Natural killer cell treated with Interleukin-12 subunit alpha and Interleukin-12 subunit beta and Interleukin-15 and Interleukin-18, amount 100 ng/mL, for 72 hours (primary cell): Measurements from ENCODE around the gene RAD18. TPM values are rescaled to one million over a fixed set of nuclear protein-coding genes. Genes with fewer than 3 reads are reported as not detected.

Source experiments
- ATAC-seq, 2 donors: fragments of 150-1000 bp; cut with Tn5 transposase in 1 of 2; sonication (Bioruptor Pico), chemical (Tn5 transposase) in 1 of 2; 2 replicates each; pipeline ENCODE4 v1.10.0; 2021
- DNase-seq: peaks from one replicate; pipeline ENCODE4 v3.0.0; 2022; ENCODE audit warnings: low spot score
- H3K27ac Mint-ChIP-seq, 2 donors: 1 replicate in 1 of 2; 2 replicates in 1 of 2; pipeline ENCODE4 v1.8.0; 2022; ENCODE audit warnings: mixed read lengths in 2 of 2, mild to moderate bottlenecking in 1 of 2, moderate library complexity in 1 of 2
- H3K27me3 Mint-ChIP-seq, 2 donors: 1 replicate in 1 of 2; 2 replicates in 1 of 2; pipeline ENCODE4 v1.8.0; 2022; ENCODE audit warnings: mixed read lengths in 2 of 2
- H3K36me3 Mint-ChIP-seq: one replicate; pipeline ENCODE4 v1.8.0; 2022; ENCODE audit warnings: mixed read lengths
- H3K4me1 Mint-ChIP-seq, 2 donors: 1 replicate in 1 of 2; 2 replicates in 1 of 2; pipeline ENCODE4 v1.8.0; 2022; ENCODE audit warnings: low read depth in 2 of 2, mixed read lengths in 2 of 2, mild to moderate bottlenecking in 1 of 2
- H3K4me3 Mint-ChIP-seq: one replicate; pipeline ENCODE4 v1.8.0; 2022; ENCODE audit warnings: mixed read lengths
- H3K9me3 Mint-ChIP-seq: 2 replicates; pipeline ENCODE4 v1.8.0; 2022; ENCODE audit warnings: mixed read lengths
- total RNA-seq, 2 donors: library from RNA; stranded (reverse); gene quantifications; one replicate each; pipeline ENCODE4 v1.2.3, GENCODE V29; 2022

Gene RAD18
- total RNA-seq, 2 donors from 2014 or later, result 33.4 to 66.0 TPM

DNA sequence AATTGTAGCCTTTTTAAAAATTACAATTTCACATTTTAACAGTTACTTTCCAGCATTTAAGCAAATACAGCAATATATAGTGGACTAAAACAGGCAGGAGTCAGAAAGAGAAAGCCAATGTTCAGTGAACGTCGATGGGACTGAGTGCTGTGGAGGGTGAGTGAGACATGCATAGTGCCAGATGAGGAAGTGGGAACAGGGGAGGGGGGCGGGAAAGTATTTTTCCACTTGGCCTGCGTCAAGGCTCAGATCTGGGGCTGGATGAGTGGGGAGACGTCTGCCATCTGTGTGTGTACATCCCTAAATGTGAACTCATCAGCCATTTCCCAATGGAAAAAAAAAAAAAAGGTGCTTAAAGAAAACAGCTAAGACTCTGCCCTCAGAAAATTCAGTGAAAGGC is 19.2 kb upstream of the RAD18 start:
- Mint-ChIP-seq H3K4me3 (no peak overlapping the region), H3K4me1 (no peaks in the 10 kb centered on the region), H3K36me3 (no peaks in the 10 kb centered on the region), H3K27ac (no peak overlapping the region), H3K27me3 (peaks cover 14 to 15% of the 10 kb centered on the region in 2 donors), H3K9me3 (no peaks in the 10 kb centered on the region)
- no peak for DNase-seq
- no peak for ATAC-seq

GRCh38 chr3:8981700-8982099 is 18.4 kb upstream of the RAD18 start:
- H3K4me1 Mint-ChIP-seq, result no peaks in the 10 kb centered on the region
- DNase-seq (no peak), ATAC-seq (no peak)
- H3K9me3 Mint-ChIP-seq, result no peaks in the 10 kb centered on the region
- H3K27me3 Mint-ChIP-seq, result peaks cover 14 to 15% of the 10 kb centered on the region in 2 donors
- H3K4me3 Mint-ChIP-seq, result no peak overlapping the region
- H3K36me3 Mint-ChIP-seq, result no peaks in the 10 kb centered on the region
- no peak overlapping the region for H3K27ac Mint-ChIP-seq

DNA sequence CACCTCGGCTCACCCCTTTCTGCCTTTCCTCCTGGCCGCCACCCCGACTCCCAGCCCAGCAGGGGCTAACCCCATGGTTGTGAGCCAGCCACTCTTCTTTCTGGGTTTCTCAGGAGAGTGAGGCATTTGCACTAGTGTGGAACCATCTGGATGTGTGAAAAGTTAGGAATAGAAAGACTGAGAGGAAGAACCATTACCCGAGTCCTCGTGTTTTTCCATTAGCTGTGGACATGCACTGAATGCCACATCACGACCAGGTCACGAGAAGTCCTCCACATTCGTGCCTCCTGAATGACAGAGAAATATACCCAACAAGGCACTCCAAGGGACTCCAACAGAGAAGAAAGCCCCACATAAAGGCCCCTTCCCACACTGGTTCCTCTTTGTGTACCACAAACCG is 18.0 kb upstream of the RAD18 start:
- no peak overlapping the region for H3K27ac Mint-ChIP-seq
- DNase-seq (no peak), ATAC-seq (no peak)
- peaks cover 14 to 15% of the 10 kb centered on the region in 2 donors for H3K27me3 Mint-ChIP-seq
- no peaks in the 10 kb centered on the region for H3K9me3 Mint-ChIP-seq
- no peaks in the 10 kb centered on the region for H3K36me3 Mint-ChIP-seq
- H3K4me3 Mint-ChIP-seq, result no peak overlapping the region
- H3K4me1 Mint-ChIP-seq, result no peaks in the 10 kb centered on the region

- Mint-ChIP-seq H3K36me3 (no peaks in the 10 kb centered on the region), H3K4me3 (no peak overlapping the region), H3K9me3 (no peaks in the 10 kb centered on the region), H3K4me1 (no peaks in the 10 kb centered on the region), H3K27ac (no peak overlapping the region), H3K27me3 (peaks cover 14 to 15% of the 10 kb centered on the region in 2 donors)
- DNase-seq (no peak), ATAC-seq (no peak)
These were observed 17.5 kb upstream of the RAD18 start for GRCh38 chr3:8980756-8981257.

DNA sequence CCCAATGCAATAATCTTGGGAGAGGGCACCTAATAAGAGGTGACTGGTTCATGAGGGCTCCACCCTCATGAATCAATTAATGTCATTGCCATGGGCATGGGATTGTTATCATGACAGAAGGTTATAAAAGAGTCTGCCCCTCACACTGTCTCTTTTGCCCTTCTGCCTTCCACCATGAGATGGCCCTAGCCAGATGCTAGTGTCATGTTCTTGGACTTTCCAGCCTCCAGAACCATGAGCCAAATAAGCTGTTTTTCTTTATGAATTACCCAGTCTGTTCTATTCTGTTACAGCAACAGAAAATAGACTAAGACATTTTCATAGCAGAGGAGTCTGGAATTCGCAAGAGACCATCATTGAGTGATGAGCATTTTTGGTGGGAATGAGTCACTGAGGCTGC is 16.0 kb upstream of the RAD18 start:
- Mint-ChIP-seq H3K36me3 (no peaks in the 10 kb centered on the region), H3K4me3 (no peak overlapping the region), H3K4me1 (no peaks in the 10 kb centered on the region), H3K9me3 (no peaks in the 10 kb centered on the region), H3K27me3 (peaks cover 14 to 15% of the 10 kb centered on the region in 2 donors), H3K27ac (no peak overlapping the region)
- ATAC-seq, result no peak
- no peak for DNase-seq

DNA sequence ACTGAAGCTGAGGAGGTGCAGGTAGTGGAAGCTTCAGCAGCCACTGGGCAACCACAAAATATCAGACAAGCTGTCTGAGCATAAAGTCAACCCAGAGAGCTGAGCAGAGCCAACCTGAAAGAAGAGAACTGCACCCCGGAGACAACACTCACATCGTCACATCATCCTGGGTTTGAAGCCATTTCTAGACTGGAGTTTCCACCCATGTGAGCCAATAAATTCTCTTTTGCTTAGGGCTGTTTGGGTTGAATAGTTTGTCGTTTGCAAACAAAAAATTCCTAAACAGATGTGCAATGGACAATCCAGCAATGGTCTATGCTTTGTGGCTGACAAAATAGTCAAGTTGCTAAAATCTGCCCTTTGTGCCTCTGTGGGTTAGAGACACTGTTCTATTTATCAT is 15.3 kb upstream of the RAD18 start:
- Mint-ChIP-seq H3K36me3 (no peaks in the 10 kb centered on the region), H3K27me3 (peaks cover 14 to 15% of the 10 kb centered on the region in 2 donors), H3K9me3 (no peaks in the 10 kb centered on the region), H3K27ac (no peak overlapping the region), H3K4me1 (no peaks in the 10 kb centered on the region), H3K4me3 (no peak overlapping the region)
- no peak for ATAC-seq
- no peak for DNase-seq

GRCh38 chr3:8976540-8977182 is 13.4 kb upstream of the RAD18 start:
- Mint-ChIP-seq H3K27ac (no peak overlapping the region), H3K4me3 (no peak overlapping the region), H3K4me1 (no peaks in the 10 kb centered on the region), H3K36me3 (no peaks in the 10 kb centered on the region), H3K9me3 (no peaks in the 10 kb centered on the region), H3K27me3 (peaks cover 4 to 16% of the 10 kb centered on the region in 2 donors)
- ATAC-seq (no peak), DNase-seq (no peak)

DNA sequence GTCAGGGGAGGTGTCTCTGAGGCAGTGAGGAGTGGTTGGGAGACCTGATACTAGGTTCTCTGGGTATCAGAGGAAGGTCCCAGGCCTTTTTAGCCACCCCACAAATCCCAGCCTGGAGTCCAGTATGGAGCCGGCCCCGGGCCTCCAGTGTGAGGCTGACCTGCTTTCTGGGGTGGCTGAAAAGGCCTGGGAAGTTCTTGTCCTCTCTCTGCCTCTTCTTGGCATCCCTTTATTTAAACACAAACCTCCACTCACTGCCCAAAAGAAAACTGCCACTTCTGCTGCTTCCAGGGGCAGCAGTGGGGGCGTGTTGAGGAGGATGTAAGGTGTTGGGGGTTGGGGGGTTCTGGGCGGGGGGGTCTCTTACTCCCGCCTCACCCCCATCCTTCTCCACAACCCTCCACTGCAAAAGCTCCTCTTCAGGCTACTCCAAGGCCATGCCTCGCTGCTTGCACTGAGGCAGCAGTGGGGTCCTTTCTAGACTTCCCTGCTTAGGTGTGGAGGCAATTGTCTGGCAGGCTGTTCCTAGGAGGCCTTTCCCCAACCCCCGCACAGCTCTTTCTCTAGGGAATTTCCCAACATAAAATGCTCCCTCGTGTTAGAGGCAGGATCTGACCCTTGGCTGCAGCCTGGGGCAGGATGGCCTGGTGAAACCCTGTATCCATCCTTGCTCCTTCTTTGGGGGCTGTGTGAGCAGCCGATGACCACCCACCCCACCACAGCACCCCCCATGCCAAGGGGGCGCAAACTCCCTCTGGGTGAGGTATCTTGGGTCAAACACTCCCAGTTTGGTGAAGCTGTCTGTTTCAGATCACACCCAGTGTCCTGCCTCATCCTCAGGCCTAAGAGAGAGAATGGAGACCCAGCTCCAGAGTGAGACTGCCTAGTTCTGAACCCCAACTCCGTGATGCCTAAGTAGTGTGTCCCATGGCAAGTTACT is 12.1 kb upstream of the RAD18 start:
- Mint-ChIP-seq H3K27ac (no peak overlapping the region), H3K4me1 (peaks cover 0 to 3% of the 10 kb centered on the region in 2 donors)

DNA sequence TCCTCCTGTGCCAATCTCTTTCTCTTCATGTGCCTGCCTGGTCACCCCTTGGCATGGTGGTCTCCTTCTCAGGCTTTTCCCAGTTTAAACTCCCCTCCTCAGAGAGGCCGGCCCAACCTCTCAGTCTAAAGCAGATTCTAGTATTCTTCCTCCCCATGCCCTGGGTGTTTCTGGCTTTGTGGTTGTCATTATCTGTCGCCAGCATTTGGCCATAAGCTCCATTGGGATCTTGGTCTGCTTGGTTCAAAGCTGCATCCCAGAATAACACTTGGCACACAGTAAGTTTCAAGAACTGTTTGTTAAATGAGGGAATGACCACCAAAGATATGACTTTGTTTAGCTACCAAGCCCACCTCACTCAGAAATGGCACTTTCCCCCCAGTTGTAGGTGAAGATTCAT is 11.2 kb upstream of the RAD18 start:
- peaks cover 6 to 11% of the 10 kb centered on the region in 2 donors for H3K27me3 Mint-ChIP-seq
- no peak for DNase-seq
- no peaks in the 10 kb centered on the region for H3K9me3 Mint-ChIP-seq
- peaks cover 0 to 3% of the 10 kb centered on the region in 2 donors for H3K4me1 Mint-ChIP-seq
- no peak overlapping the region for H3K27ac Mint-ChIP-seq
- no peak for ATAC-seq
- H3K36me3 Mint-ChIP-seq, result no peaks in the 10 kb centered on the region
- H3K4me3 Mint-ChIP-seq, result no peak overlapping the region

More for the DNA sequence above, 12.1 kb upstream of the RAD18 start:
- Mint-ChIP-seq H3K27me3 (peaks cover 0 to 11% of the 10 kb centered on the region in 2 donors), H3K36me3 (no peaks in the 10 kb centered on the region), H3K4me3 (no peak overlapping the region), H3K9me3 (no peaks in the 10 kb centered on the region)
- ATAC-seq (no peak), DNase-seq (no peak)

DNA sequence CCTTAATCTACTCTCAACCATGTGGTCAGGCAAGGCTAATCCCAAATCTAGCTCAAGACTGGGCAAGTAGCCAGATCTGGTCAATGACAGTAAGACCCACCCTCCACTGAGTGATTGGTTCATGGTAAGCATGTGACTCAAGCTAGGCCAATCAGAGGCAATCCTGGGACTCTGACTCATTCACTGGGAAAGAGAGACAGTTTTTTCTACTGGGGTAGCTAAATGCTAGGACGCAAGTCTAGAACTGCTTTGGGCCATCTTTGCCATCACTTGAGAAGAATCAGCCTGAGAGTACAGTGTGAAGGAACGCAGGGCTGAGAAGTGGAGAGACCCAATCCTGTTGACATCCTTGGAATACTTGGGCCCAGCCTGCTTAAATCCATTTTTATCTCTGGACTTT is 9.4 kb upstream of the RAD18 start:
- Mint-ChIP-seq H3K36me3 (no peaks in the 10 kb centered on the region), H3K4me3 (no peak overlapping the region), H3K4me1 (peaks cover 0 to 3% of the 10 kb centered on the region in 2 donors), H3K27ac (no peak overlapping the region), H3K9me3 (no peaks in the 10 kb centered on the region), H3K27me3 (peaks cover 15 to 16% of the 10 kb centered on the region in 2 donors)
- DNase-seq (no peak), ATAC-seq (peak in 1 of 2 donors; percentile 39)

GRCh38 chr3:8970971-8971589 is 7.8 kb upstream of the RAD18 start:
- Mint-ChIP-seq H3K9me3 (no peaks in the 10 kb centered on the region), H3K27me3 (peaks cover 16 to 17% of the 10 kb centered on the region in 2 donors), H3K4me3 (no peak overlapping the region), H3K36me3 (no peaks in the 10 kb centered on the region), H3K4me1 (peaks cover 0 to 3% of the 10 kb centered on the region in 2 donors), H3K27ac (no peak overlapping the region)
- no peak for DNase-seq
- peak; percentile 58 to 69 for ATAC-seq

DNA sequence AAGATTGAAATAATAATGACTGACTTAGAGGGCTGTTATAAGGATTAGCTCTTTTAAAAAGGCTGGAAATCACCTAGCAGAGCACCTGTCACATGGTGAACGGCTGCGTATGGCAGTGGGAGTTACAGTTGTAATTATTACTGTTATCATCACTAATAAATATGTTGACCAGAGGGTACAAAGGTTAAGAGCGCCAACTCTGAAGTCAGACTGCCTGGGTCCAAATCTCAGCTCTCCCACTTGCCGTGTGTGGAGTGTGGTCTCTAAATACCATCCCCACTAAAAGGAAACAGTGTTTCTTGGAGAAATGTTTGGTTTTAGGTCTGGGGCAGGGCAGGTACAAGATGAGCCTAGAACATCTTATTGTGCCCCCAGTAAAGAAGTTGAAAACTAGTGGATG is 6.0 kb upstream of the RAD18 start:
- Mint-ChIP-seq H3K4me3 (no peak overlapping the region), H3K36me3 (no peaks in the 10 kb centered on the region), H3K27me3 (peaks cover 16 to 20% of the 10 kb centered on the region in 2 donors), H3K9me3 (no peaks in the 10 kb centered on the region), H3K27ac (no peak overlapping the region), H3K4me1 (peaks cover 3 to 4% of the 10 kb centered on the region in 2 donors)
- ATAC-seq, result no peak
- DNase-seq, result no peak

GRCh38 chr3:8968375-8968882 is 5.2 kb upstream of the RAD18 start:
- no peak for ATAC-seq
- no peak overlapping the region for H3K27ac Mint-ChIP-seq
- H3K9me3 Mint-ChIP-seq, result no peaks in the 10 kb centered on the region

More at GRCh38 chr3:8968375-8968882, 5.2 kb upstream of the RAD18 start:
- H3K27me3 Mint-ChIP-seq, result peaks cover 16 to 20% of the 10 kb centered on the region in 2 donors
- H3K4me1 Mint-ChIP-seq, result peaks cover 7 to 12% of the 10 kb centered on the region in 2 donors
- no peaks in the 10 kb centered on the region for H3K36me3 Mint-ChIP-seq
- H3K4me3 Mint-ChIP-seq, result no peak overlapping the region
- no peak for DNase-seq
